Measurements from ENCODE around the gene PNKP. TPM values are rescaled to one million over a fixed set of nuclear protein-coding genes. Genes with fewer than 3 reads are reported as not detected.
A peak's percentile ranks its signal among the peaks of the same experiment; 100 is the strongest.

The PNKP gene
- total RNA-seq, 1 experiment from 2014 or later = 130 TPM

DNA sequence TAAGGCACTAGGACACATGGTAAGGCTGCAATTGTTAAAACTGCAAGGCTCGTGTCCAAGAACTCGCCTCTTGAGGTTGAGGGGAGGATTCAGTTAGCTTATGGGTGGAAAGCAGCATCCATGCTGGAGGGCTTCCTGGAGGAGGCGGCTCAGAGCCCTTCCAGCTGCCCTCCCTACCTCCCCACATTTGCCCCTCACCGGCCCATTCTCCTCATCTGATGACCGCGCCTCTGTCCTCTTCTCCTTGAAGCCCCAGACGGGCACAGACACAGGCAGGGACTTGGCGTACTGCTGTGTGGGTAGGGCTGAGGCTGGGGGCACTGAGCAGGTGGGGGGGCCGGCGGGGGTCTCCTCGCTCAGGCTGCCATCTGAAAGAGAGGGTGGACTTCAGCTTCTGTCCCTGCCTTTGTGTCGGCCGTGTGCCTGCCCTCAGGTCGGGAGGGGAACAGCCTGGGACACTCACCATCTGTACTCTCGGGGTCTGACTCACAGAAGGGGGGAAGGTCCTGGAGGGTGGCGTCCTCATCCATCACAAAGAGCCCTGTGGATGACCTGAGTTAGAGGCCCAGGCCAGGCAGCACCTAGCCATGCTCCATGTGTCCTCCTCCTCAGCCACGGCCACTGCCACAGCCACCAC is 4.1 kb upstream of the PNKP start:
- Mint-ChIP-seq H3K27ac (ENCODE audit: unreplicated experiment) (no peak overlapping the region), H3K9me3 (ENCODE audit: unreplicated experiment) (no peaks in the 10 kb centered on the region), H3K4me1 (ENCODE audit: low read depth, unreplicated experiment) (peaks cover 6% of the 10 kb centered on the region), H3K4me3 (ENCODE audit: unreplicated experiment) (peak overlapping the region; percentile 27), H3K36me3 (ENCODE audit: insufficient read depth, unreplicated experiment) (peaks cover 30% of the 10 kb centered on the region), H3K27me3 (ENCODE audit: insufficient read depth, unreplicated experiment) (no peaks in the 10 kb centered on the region)
- BruUV-seq (replicated peaks) = no TSS peak
- TF ChIP-seq, protein P1, sequence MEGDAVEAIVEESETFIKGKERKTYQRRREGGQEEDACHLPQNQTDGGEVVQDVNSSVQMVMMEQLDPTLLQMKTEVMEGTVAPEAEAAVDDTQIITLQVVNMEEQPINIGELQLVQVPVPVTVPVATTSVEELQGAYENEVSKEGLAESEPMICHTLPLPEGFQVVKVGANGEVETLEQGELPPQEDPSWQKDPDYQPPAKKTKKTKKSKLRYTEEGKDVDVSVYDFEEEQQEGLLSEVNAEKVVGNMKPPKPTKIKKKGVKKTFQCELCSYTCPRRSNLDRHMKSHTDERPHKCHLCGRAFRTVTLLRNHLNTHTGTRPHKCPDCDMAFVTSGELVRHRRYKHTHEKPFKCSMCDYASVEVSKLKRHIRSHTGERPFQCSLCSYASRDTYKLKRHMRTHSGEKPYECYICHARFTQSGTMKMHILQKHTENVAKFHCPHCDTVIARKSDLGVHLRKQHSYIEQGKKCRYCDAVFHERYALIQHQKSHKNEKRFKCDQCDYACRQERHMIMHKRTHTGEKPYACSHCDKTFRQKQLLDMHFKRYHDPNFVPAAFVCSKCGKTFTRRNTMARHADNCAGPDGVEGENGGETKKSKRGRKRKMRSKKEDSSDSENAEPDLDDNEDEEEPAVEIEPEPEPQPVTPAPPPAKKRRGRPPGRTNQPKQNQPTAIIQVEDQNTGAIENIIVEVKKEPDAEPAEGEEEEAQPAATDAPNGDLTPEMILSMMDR (IDR thresholded peaks at IDR 0.05; ENCODE audit: insufficient read depth in 1 of 2, low read depth in 1 of 2, low read length in 1 of 2, severe bottlenecking in 1 of 2, unreplicated experiment in 1 of 2) = no peak
- Histone ChIP-seq H3K4me3 (ENCODE audit: low read depth, low read length) (no peak overlapping the region), H3K27me3 (replicated peaks; ENCODE audit: control insufficient read depth, insufficient read depth, low read length) (no peaks in the 10 kb centered on the region), H3K4me1 (peaks cover 12% of the 10 kb centered on the region), H3K36me3 (ENCODE audit: control insufficient read depth, insufficient read depth, low read length) (peaks cover 4% of the 10 kb centered on the region), H3K9me3 (no peaks in the 10 kb centered on the region)
- ChIA-PET POLR2A (no interaction called here), CTCF (no interaction called here)
- DNase-seq = no peak
- intact Hi-C loops (cut with micrococcal nuclease; ENCODE audit: unreplicated experiment) = loop anchor here (10.0 kb wide), 1 partner anchor 443 kb away; no protein-coding TSS in a partner anchor

DNA sequence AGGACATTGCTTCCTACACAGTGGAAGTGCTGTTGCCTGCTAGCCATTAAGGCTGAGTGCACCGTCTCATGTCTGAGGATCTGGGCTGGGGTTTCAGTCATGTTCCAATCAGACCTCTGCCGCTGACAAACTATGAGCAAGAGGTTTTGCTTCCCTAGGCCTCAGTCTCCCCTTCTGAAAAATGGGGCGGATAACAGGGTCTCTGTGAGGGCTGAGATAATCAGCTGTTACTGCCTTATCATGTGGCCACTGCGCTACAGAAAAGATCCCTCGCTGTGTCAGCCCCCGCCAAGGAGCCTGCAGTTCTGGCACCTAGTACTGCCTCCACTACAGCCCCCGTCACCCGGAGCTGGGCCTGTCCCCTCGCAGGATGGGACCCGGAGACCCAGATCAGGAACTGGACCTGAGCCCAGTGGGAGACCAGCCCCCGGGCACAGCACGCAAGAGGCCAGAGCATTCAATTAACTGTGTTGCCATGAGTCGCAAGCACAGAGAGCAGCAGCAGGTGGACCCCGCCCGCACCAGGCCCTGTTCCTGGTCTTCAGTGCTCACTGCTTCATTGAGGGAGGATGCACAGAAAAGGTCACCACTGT is 3.0 kb upstream of the PNKP start:
- no TSS peak for BruUV-seq (replicated peaks)
- ChIA-PET CTCF (interaction anchor here (0.6 kb wide), 1 partner anchor 615 kb away, joined by 3 read pairs; no protein-coding TSS in a partner anchor), POLR2A (interaction anchor here (1.3 kb wide), 1 partner anchor 20 kb away, joined by 7 read pairs; no protein-coding TSS in a partner anchor)
- Histone ChIP-seq H3K9me3 (no peaks in the 10 kb centered on the region), H3K4me3 (ENCODE audit: low read depth, low read length) (peak overlapping the region; percentile 69), H3K4me1 (peaks cover 22% of the 10 kb centered on the region), H3K36me3 (ENCODE audit: control insufficient read depth, insufficient read depth, low read length) (peaks cover 6% of the 10 kb centered on the region), H3K27me3 (replicated peaks; ENCODE audit: control insufficient read depth, insufficient read depth, low read length) (no peaks in the 10 kb centered on the region)
- TF ChIP-seq, protein P1 (IDR thresholded peaks at IDR 0.05; ENCODE audit: insufficient read depth in 1 of 2, low read depth in 1 of 2, low read length in 1 of 2, severe bottlenecking in 1 of 2, unreplicated experiment in 1 of 2) = no peak
- H3K27ac Mint-ChIP-seq (ENCODE audit: unreplicated experiment) = no peak overlapping the region
- peaks cover 40% of the 10 kb centered on the region for H3K36me3 Mint-ChIP-seq (ENCODE audit: insufficient read depth, unreplicated experiment)
- H3K4me1 Mint-ChIP-seq (ENCODE audit: low read depth, unreplicated experiment) = peaks cover 16% of the 10 kb centered on the region
- no peaks in the 10 kb centered on the region for H3K27me3 Mint-ChIP-seq (ENCODE audit: insufficient read depth, unreplicated experiment)
- intact Hi-C loops (cut with micrococcal nuclease; ENCODE audit: unreplicated experiment) = loop anchor here (10.0 kb wide), 1 partner anchor 444 kb away; no protein-coding TSS in a partner anchor
- no peak overlapping the region for H3K4me3 Mint-ChIP-seq (ENCODE audit: unreplicated experiment)
- no peak for DNase-seq
- H3K9me3 Mint-ChIP-seq (ENCODE audit: unreplicated experiment) = no peaks in the 10 kb centered on the region

DNA sequence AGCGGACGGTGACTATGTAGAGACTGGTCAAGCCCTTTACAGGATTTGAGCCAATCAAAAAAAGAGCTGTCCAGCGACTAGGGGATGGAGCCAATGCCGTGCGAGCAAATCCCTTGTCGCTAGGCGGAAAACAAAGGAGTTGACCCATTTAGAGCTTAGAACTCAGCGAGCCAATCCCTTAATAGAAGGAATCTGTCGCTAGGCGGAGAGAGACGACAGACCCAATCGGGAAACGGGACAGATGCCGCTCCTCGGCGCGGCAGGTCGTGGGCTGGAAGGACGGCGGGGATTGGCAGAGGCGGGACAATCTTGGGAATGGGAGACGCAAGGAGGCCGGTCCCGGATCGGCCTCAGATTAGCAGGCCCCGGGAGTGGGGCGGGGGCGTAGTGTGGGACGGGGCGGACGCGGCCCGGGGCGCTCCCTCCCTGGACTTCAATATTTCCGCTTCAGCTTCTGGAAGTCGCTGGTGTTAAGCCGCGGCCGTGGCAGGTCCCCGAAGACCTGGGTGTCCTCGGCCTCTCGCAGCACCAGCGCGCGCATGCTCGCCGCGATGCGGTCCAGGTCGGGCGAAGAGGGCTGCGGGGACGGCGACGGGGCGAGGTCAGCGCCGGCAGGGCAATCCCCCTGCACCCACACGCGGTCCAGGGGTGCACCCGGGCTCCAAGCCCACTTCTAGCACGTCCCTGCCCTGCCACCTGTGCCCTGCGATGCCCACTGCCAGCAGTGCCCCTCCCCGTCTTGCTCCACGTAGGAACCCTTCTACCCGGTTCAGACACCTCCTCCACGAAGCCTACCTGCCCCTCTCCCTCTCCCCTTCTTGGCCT is 2.3 kb upstream of the PNKP start:
- H3K4me3 ChIP-seq (ENCODE audit: low read depth, low read length) = peak overlapping the region; percentile 69
- Mint-ChIP-seq H3K4me1 (ENCODE audit: low read depth, unreplicated experiment) (peaks cover 21% of the 10 kb centered on the region), H3K9me3 (ENCODE audit: unreplicated experiment) (no peaks in the 10 kb centered on the region), H3K36me3 (ENCODE audit: insufficient read depth, unreplicated experiment) (peaks cover 47% of the 10 kb centered on the region), H3K27ac (ENCODE audit: unreplicated experiment) (no peak overlapping the region), H3K4me3 (ENCODE audit: unreplicated experiment) (no peak overlapping the region), H3K27me3 (ENCODE audit: insufficient read depth, unreplicated experiment) (no peaks in the 10 kb centered on the region)
- no peaks in the 10 kb centered on the region for H3K9me3 ChIP-seq
- CTCF ChIA-PET = interaction anchor here (0.6 to 1.1 kb wide), 8 partner anchors 12 to 300 kb away, joined by 3 to 7 read pairs (median 4); partner anchors contain the start of gene PTOV1
- POLR2A ChIA-PET = interaction anchor here (0.9 to 1.7 kb wide), 7 partner anchors 8 to 229 kb away, joined by 6 to 17 read pairs (median 7); partner anchors contain the start of genes AKT1S1, AP2A1, ATF5 and NUP62
- DNase-seq = peak; percentile 98
- TSS peak; percentile 32 for BruUV-seq (replicated peaks)
- H3K4me1 ChIP-seq = peaks cover 22% of the 10 kb centered on the region
- TF ChIP-seq, protein P1 (IDR thresholded peaks at IDR 0.05; ENCODE audit: insufficient read depth in 1 of 2, low read depth in 1 of 2, low read length in 1 of 2, severe bottlenecking in 1 of 2, unreplicated experiment in 1 of 2) = peak in 1 of 2 experiments; percentile 19
- H3K36me3 ChIP-seq (ENCODE audit: control insufficient read depth, insufficient read depth, low read length) = peaks cover 9% of the 10 kb centered on the region
- no peaks in the 10 kb centered on the region for H3K27me3 ChIP-seq (replicated peaks; ENCODE audit: control insufficient read depth, insufficient read depth, low read length)
- intact Hi-C loops (cut with micrococcal nuclease; ENCODE audit: unreplicated experiment) = loop anchor here (1.0 to 10.0 kb wide), 4 partner anchors 8 to 445 kb away; partner anchors contain the start of genes AKT1S1, PRMT1 and TBC1D17

Measured in Caco-2 (cell line).